HUES6 (cell line): Measurements from ENCODE around the gene EIF4G1.

Experiments used
- H3K27ac ChIP-seq: 2 replicates; pipeline ENCODE4 v1.7.0; 2013; ENCODE audit warnings: low read depth, mild to moderate bottlenecking, low read length, inconsistent platforms
- H3K27me3 ChIP-seq: 2 replicates; pipeline ENCODE4 v1.6.1; 2013; ENCODE audit warnings: low read length; ENCODE audit not compliant: control insufficient read depth, insufficient read depth
- H3K36me3 ChIP-seq: 2 replicates; pipeline ENCODE4 v1.6.1; 2013; ENCODE audit warnings: low read length; ENCODE audit not compliant: control insufficient read depth, insufficient read depth
- H3K4me1 ChIP-seq: 2 replicates; pipeline ENCODE4 v1.6.1; 2013; ENCODE audit warnings: low read length; ENCODE audit not compliant: control insufficient read depth, insufficient read depth
- H3K4me3 ChIP-seq: 2 replicates; pipeline ENCODE4 v1.5.1; 2013; ENCODE audit warnings: low read depth, low read length
- H3K9ac ChIP-seq: one replicate; pipeline ENCODE4 v1.6.1; 2013; ENCODE audit warnings: mild to moderate bottlenecking, low read length
- H3K9me3 ChIP-seq: 2 replicates; pipeline ENCODE4 v1.6.1; 2013; ENCODE audit warnings: low read depth, low read length; ENCODE audit not compliant: control insufficient read depth, insufficient read depth

EIF4G1 gene

GRCh38 chr3:184372296-184372821 lies 58.0 kb downstream of the EIF4G1 start:
- no peak overlapping the region for H3K27ac ChIP-seq
- H3K9ac ChIP-seq, result no peak overlapping the region
- no peaks in the 10 kb centered on the region for H3K9me3 ChIP-seq
- peaks cover 24% of the 10 kb centered on the region for H3K4me1 ChIP-seq
- peaks cover 10% of the 10 kb centered on the region; the same call in 1 of the 2 replicates for H3K27me3 ChIP-seq
- H3K36me3 ChIP-seq, result peaks cover 19% of the 10 kb centered on the region
- H3K4me3 ChIP-seq, result no peak overlapping the region

- Histone ChIP-seq H3K27me3 (peaks cover 12% of the 10 kb centered on the region), H3K36me3 (peaks cover 16% of the 10 kb centered on the region), H3K4me3 (no peak overlapping the region)
Measured at GRCh38 chr3:184372911-184373310, 58.5 kb downstream of the EIF4G1 start.

GRCh38 chr3:184373422-184373821 lies 59.0 kb downstream of the EIF4G1 start:
- Histone ChIP-seq H3K9me3 (no peaks in the 10 kb centered on the region), H3K27me3 (peaks cover 17% of the 10 kb centered on the region), H3K4me1 (peaks cover 34% of the 10 kb centered on the region)

More at GRCh38 chr3:184372911-184373310, 58.5 kb downstream of the EIF4G1 start:
- Histone ChIP-seq H3K4me1 (peaks cover 29% of the 10 kb centered on the region), H3K9ac (no peak overlapping the region), H3K9me3 (no peaks in the 10 kb centered on the region), H3K27ac (no peak overlapping the region)

GRCh38 chr3:184375747-184376461 lies 61.5 kb downstream of the EIF4G1 start:
- H3K4me1 ChIP-seq, result peaks cover 47% of the 10 kb centered on the region
- no peak overlapping the region for H3K9ac ChIP-seq
- no peak overlapping the region for H3K27ac ChIP-seq
- no peak overlapping the region for H3K4me3 ChIP-seq
- H3K9me3 ChIP-seq, result no peaks in the 10 kb centered on the region
- H3K27me3 ChIP-seq, result peaks cover 34% of the 10 kb centered on the region
- H3K36me3 ChIP-seq, result no peaks in the 10 kb centered on the region

More at GRCh38 chr3:184373422-184373821, 59.0 kb downstream of the EIF4G1 start:
- no peak overlapping the region for H3K27ac ChIP-seq
- H3K4me3 ChIP-seq, result no peak overlapping the region
- no peak overlapping the region for H3K9ac ChIP-seq
- peaks cover 11% of the 10 kb centered on the region for H3K36me3 ChIP-seq

GRCh38 chr3:184377374-184377773 lies 63.0 kb downstream of the EIF4G1 start:
- Histone ChIP-seq H3K4me1 (peaks cover 48% of the 10 kb centered on the region), H3K9ac (no peak overlapping the region), H3K4me3 (peak overlapping the region; percentile 14), H3K27me3 (peaks cover 49% of the 10 kb centered on the region), H3K27ac (no peak overlapping the region), H3K36me3 (no peaks in the 10 kb centered on the region), H3K9me3 (no peaks in the 10 kb centered on the region)

GRCh38 chr3:184377882-184378445 lies 63.6 kb downstream of the EIF4G1 start, which contains the start of gene THPO:
Gene THPO, minus strand, starts transcription at chr3:184378207. Its CDS starts 1,948 bp downstream, at chr3:184376259.
- Histone ChIP-seq H3K27ac (no peak within 1 kb of the TSS), H3K27me3 (peaks cover 54% of the 10 kb centered on the region), H3K9ac (no peak within 1 kb of the TSS)

GRCh38 chr3:184378651-184379357 lies 64.4 kb downstream of the EIF4G1 start:
- Histone ChIP-seq H3K4me1 (peaks cover 48% of the 10 kb centered on the region), H3K36me3 (no peaks in the 10 kb centered on the region), H3K9ac (no peak overlapping the region), H3K4me3 (peak overlapping the region; percentile 59), H3K27me3 (peaks cover 54% of the 10 kb centered on the region), H3K9me3 (no peaks in the 10 kb centered on the region), H3K27ac (no peak overlapping the region)

More at GRCh38 chr3:184377882-184378445, 63.6 kb downstream of the EIF4G1 start, which contains the start of gene THPO:
- H3K9me3 ChIP-seq, result no peaks in the 10 kb centered on the region
- peak within 1 kb of the TSS; percentile 59 for H3K4me3 ChIP-seq
- no peaks in the 10 kb centered on the region for H3K36me3 ChIP-seq
- peaks cover 48% of the 10 kb centered on the region for H3K4me1 ChIP-seq

- Histone ChIP-seq H3K27ac (no peak within 1 kb of the TSS), H3K27me3 (peaks cover 61% of the 10 kb centered on the region), H3K9ac (peak within 1 kb of the TSS; percentile 3), H3K36me3 (no peaks in the 10 kb centered on the region), H3K9me3 (no peaks in the 10 kb centered on the region), H3K4me3 (peak within 1 kb of the TSS; percentile 69), H3K4me1 (peaks cover 48% of the 10 kb centered on the region)
Measured at GRCh38 chr3:184379358-184380184, 65.2 kb downstream of the EIF4G1 start, which contains the start of gene CHRD. Gene CHRD, plus strand, starts transcription at chr3:184380054. Its CDS starts 265 bp downstream, at chr3:184380319.

- Histone ChIP-seq H3K4me3 (peak overlapping the region; percentile 69), H3K9me3 (no peaks in the 10 kb centered on the region), H3K36me3 (no peaks in the 10 kb centered on the region), H3K4me1 (peaks cover 48% of the 10 kb centered on the region), H3K27me3 (peaks cover 64% of the 10 kb centered on the region), H3K9ac (no peak overlapping the region), H3K27ac (no peak overlapping the region)
Measured at GRCh38 chr3:184380185-184380626, 65.8 kb downstream of the EIF4G1 start.

GRCh38 chr3:184380627-184381260 lies 66.3 kb downstream of the EIF4G1 start:
- Histone ChIP-seq H3K27me3 (peaks cover 61% of the 10 kb centered on the region), H3K4me3 (peak overlapping the region; percentile 69), H3K9ac (no peak overlapping the region), H3K9me3 (no peaks in the 10 kb centered on the region), H3K36me3 (no peaks in the 10 kb centered on the region), H3K27ac (no peak overlapping the region), H3K4me1 (peaks cover 45% of the 10 kb centered on the region)
